Adrenal gland (tissue), 12 donors: ENCODE data around the gene FES. TPM values are rescaled to one million over a fixed set of nuclear protein-coding genes. Genes with fewer than 3 reads are reported as not detected.

Experiments
- DNase-seq, 7 donors: peaks; one replicate each; pipeline ENCODE4 v3.0.0-alpha.2; 2019 to 2020
- H3K27ac ChIP-seq, 5 donors: fragments of 200-600 bp; sonication (generic) in 4 of 5; 1 replicate in 3 of 5; 2 replicates in 2 of 5; pipeline versions ENCODE4 v1.5.1 to v1.8.0; 2016 to 2020; ENCODE audit warnings: mild to moderate bottlenecking in 1 of 5
- H3K27me3 ChIP-seq: fragments of 200-600 bp; 2 replicates; pipeline ENCODE4 v1.8.0; 2021
- H3K36me3 ChIP-seq, 2 donors: fragments of 200-600 bp; replicated peaks in 1 of 2; 1 replicate in 1 of 2; 2 replicates in 1 of 2; pipeline versions ENCODE4 v1.5.1 to v1.8.0; 2018 to 2022
- H3K4me1 ChIP-seq, 2 donors: fragments of 200-600 bp; replicated peaks in 1 of 2; 1 replicate in 1 of 2; 2 replicates in 1 of 2; pipeline versions ENCODE4 v1.5.1 to v1.8.0; 2018 to 2021
- H3K4me3 ChIP-seq, 4 donors: fragments of 200-600 bp; sonication (generic) in 3 of 4; one replicate each; pipeline ENCODE4 v1.5.1; 2016 to 2018
- H3K9me3 ChIP-seq, 3 donors: fragments of 200-600 bp; sonication (generic) in 1 of 3; replicated peaks in 1 of 3; 1 replicate in 2 of 3; 2 replicates in 1 of 3; pipeline versions ENCODE4 v1.5.1 to v1.8.0; 2016 to 2021
- CTCF ChIP-seq, 6 experiments: fragments of 450-650 bp in 4 of 6; fragments of 200-600 bp in 2 of 6; sonication (generic) in 1 of 6; IDR thresholded peaks; 1 replicate in 5 of 6; 2 replicates in 1 of 6; pipeline versions ENCODE4 v1.5.1 to v1.8.0; 2016 to 2021; ENCODE audit warnings: antibody characterized with exemption in 6 of 6, mild to moderate bottlenecking in 2 of 6, moderate library complexity in 1 of 6
- POLR2A ChIP-seq, 2 donors: fragments of 450-650 bp; IDR thresholded peaks; one replicate each; pipeline ENCODE4 v1.6.1; 2017; ENCODE audit warnings: antibody characterized with exemption in 2 of 2, mild to moderate bottlenecking in 2 of 2, moderate library complexity in 1 of 2
- WGBS, 4 donors: extraction: QIAGEN DNeasy Blood & Tissue Kit in 2 of 4; methylation state at CpG; one replicate each; pipeline versions ENCODE4 v1.1.5 to v1.1.7; 2013 to 2017; 5-methylcytosine and 5-hydroxymethylcytosine counted together
- intact Hi-C, 2 donors: fragments of 100-400 bp; cut with DNase I; formaldehyde crosslinking; loops; one replicate each; pipeline versions ENCODE4 v1.14.1 to v1.15.0; 2022 to 2023
- polyA plus RNA-seq, 3 donors: library from polyadenylated mRNA; stranded (reverse); fragments of 200-250 nt in 2 of 3; fragments of 350-450 nt in 1 of 3; fragmentation: Illumina TruSeq in 1 of 3; extraction: RNeasy Lipid Tissue Mini Kit (QIAGEN cat#74804) in 1 of 3; gene quantifications; one replicate each; pipeline ENCODE4 v1.2.3, GENCODE V29; 2013 to 2014
- total RNA-seq, 9 donors: library from RNA; depleted of rRNA in 4 of 9; stranded (reverse); fragments of >200 nt in 4 of 9; fragments of 120-200 nt in 1 of 9; fragmentation: NEBNext Ultra II Directional in 1 of 9; extraction: Animal tissue kit (Norgen Biotek cat#: 25700) in 1 of 9; gene quantifications; one replicate each; pipeline versions ENCODE4 v1.1.0 to v1.2.4, GENCODE V29; 2013 to 2023
- donor health status: healthy with polysubstance abuse.
- donor health status: Bipolar disorder and iron deficiency.
- donor health status: DM: yes; HTN: yes; CAD: no.
- donor health status: DM: no; HTN: no; CAD: no.
- donor health status: DM: no; HTN: no; CAD: no.
- donor health status: DM: yes; HTN: yes; CAD: no.

FES gene
- total and polyA plus RNA-seq, 12 donors, result 2.3 to 82.3 (median 24.9) TPM

DNA sequence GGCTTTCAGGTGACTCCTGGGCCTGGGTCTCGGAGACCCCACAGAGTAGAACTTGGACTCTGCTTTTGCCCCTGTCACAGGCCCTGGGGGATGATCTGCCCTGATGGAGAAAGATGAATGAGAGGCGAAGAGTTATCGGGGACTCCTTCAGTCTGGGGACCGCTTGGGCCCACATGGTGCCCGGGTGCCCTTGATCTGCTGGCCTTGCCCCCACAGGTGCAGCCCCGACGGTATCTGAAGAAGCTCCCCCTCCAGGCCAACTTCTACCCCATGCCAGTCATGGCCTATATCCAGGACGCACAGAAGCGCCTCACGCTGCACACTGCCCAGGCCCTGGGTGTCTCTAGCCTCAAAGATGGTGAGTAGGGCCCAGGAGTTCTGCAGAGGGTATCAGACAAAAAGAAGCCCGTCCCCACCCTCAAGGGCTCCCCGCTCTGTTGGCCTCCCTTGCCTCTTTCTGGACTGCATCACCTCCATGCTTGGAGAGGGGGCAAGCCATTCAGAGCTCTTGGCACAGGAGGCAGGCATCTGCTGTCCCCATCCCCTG, 29.2 kb downstream of the FES start:
- Histone ChIP-seq H3K9me3 (no peaks in the 10 kb centered on the region), H3K27ac (no peak overlapping the region), H3K27me3 (no peaks in the 10 kb centered on the region), H3K4me1 (peaks cover 16 to 20% of the 10 kb centered on the region in 2 donors), H3K4me3 (no peak overlapping the region), H3K36me3 (peaks cover 0 to 95% of the 10 kb centered on the region in 2 donors)
- 87 to 90% (median 90%) methylated on average over 7 to 12 of the region's 12 CpGs for WGBS, 4 donors
- intact Hi-C loops, result no loop called here
- DNase-seq, result no peak
- no peak for TF ChIP-seq CTCF (IDR thresholded peaks at IDR 0.05)

- Histone ChIP-seq H3K36me3 (peaks cover 0 to 95% of the 10 kb centered on the region in 2 donors), H3K4me1 (peaks cover 16 to 20% of the 10 kb centered on the region in 2 donors), H3K27me3 (no peaks in the 10 kb centered on the region), H3K9me3 (no peaks in the 10 kb centered on the region), H3K4me3 (no peak overlapping the region), H3K27ac (peak overlapping the region in 4 of 5 donors; percentile 22 to 90 (median 83))
- 82 to 92% (median 86%) methylated on average over 20 to 22 of the region's 22 CpGs for WGBS, 4 donors
- DNase-seq, result no peak
- intact Hi-C loops, result no loop called here
- TF ChIP-seq POLR2A (IDR thresholded peaks at IDR 0.05), result no peak
- no peak for TF ChIP-seq CTCF (IDR thresholded peaks at IDR 0.05)
Observed at GRCh38 chr15:90914305-90915080, 30.2 kb downstream of the FES start.

- intact Hi-C loops, result no loop called here
- no peak overlapping the region for H3K4me3 ChIP-seq
- H3K4me1 ChIP-seq, result peaks cover 16 to 20% of the 10 kb centered on the region in 2 donors
- peak overlapping the region; percentile 54 to 90 (median 80) for H3K27ac ChIP-seq
- H3K27me3 ChIP-seq, result no peaks in the 10 kb centered on the region
- no peaks in the 10 kb centered on the region for H3K9me3 ChIP-seq
- peaks cover 0 to 95% of the 10 kb centered on the region in 2 donors for H3K36me3 ChIP-seq
- TF ChIP-seq CTCF (IDR thresholded peaks at IDR 0.05), result no peak
- no peak for TF ChIP-seq POLR2A (IDR thresholded peaks at IDR 0.05)
- 48 to 64% (median 59%) methylated on average over 7 of the region's 7 CpGs for WGBS, 4 donors
- no peak for DNase-seq
Observed at GRCh38 chr15:90915216-90915807, 31.0 kb downstream of the FES start.

GRCh38 chr15:90915808-90916440, 31.6 kb downstream of the FES start:
- peak overlapping the region in 1 of 4 donors; percentile 16 for H3K4me3 ChIP-seq
- 35 to 59% (median 37%) methylated on average over 11 to 25 of the region's 25 CpGs for WGBS, 4 donors
- intact Hi-C loops, result no loop called here
- no peaks in the 10 kb centered on the region for H3K9me3 ChIP-seq
- H3K36me3 ChIP-seq, result peaks cover 0 to 95% of the 10 kb centered on the region in 2 donors
- H3K27ac ChIP-seq, result peak overlapping the region; percentile 54 to 90 (median 80)
- no peaks in the 10 kb centered on the region for H3K27me3 ChIP-seq
- TF ChIP-seq CTCF (IDR thresholded peaks at IDR 0.05) (no peak), POLR2A (IDR thresholded peaks at IDR 0.05) (peak in 1 of 2 donors; percentile 25)
- DNase-seq, result peak; percentile 81 to 95 (median 92)
- H3K4me1 ChIP-seq, result peaks cover 16 to 20% of the 10 kb centered on the region in 2 donors
